Psoas muscle (tissue), 8 donors: Measurements from ENCODE around the gene CNTNAP2. TPM values are rescaled to one million over a fixed set of nuclear protein-coding genes. Genes with fewer than 3 reads are reported as not detected.

Source experiments
- ATAC-seq, 4 donors: fragments of 200-7000 bp; cut with Tn5 transposase; one replicate each; pipeline ENCODE4 v1.9.1; 2020; ENCODE audit warnings: moderate library complexity in 3 of 4, mild to moderate bottlenecking in 2 of 4
- DNase-seq, 2 donors: peaks; one replicate each; pipeline ENCODE4 v3.0.0-alpha.2; 2020
- H3K27ac ChIP-seq: fragments of 200-600 bp; one replicate; pipeline ENCODE4 v1.8.0; 2022
- H3K27me3 ChIP-seq, 3 donors: fragments of 200-600 bp in 1 of 3; one replicate each; pipeline versions ENCODE4 v1.6.1 to v1.8.0; 2013 to 2022; ENCODE audit warnings: low read length in 2 of 3, mild to moderate bottlenecking in 2 of 3, moderate library complexity in 1 of 3; ENCODE audit not compliant: insufficient read depth in 3 of 3
- H3K36me3 ChIP-seq, 2 donors: fragments of 200-600 bp in 1 of 2; one replicate each; pipeline versions ENCODE4 v1.6.1 to v1.8.0; 2013 to 2022; ENCODE audit warnings: low read depth in 1 of 2, mild to moderate bottlenecking in 1 of 2, moderate library complexity in 1 of 2; ENCODE audit not compliant: insufficient read depth in 1 of 2
- H3K4me1 ChIP-seq: fragments of 200-600 bp; one replicate; pipeline ENCODE4 v1.8.0; 2022
- H3K4me3 ChIP-seq: fragments of 200-600 bp; one replicate; pipeline ENCODE4 v1.8.0; 2022; ENCODE audit warnings: mild to moderate bottlenecking
- H3K9me3 ChIP-seq: fragments of 200-600 bp; one replicate; pipeline ENCODE4 v1.8.0; 2022
- WGBS, 3 donors: extraction: QIAGEN DNeasy Blood & Tissue Kit; methylation state at CpG; one replicate each; pipeline versions ENCODE4 v1.1.6 to v1.1.7; 2013; 5-methylcytosine and 5-hydroxymethylcytosine counted together
- intact Hi-C, 2 donors: fragments of 100-400 bp; cut with DNase I; formaldehyde crosslinking; loops; one replicate each; pipeline versions ENCODE4 v1.11.0 to v1.14.2; 2022
- polyA plus RNA-seq, 3 donors: library from polyadenylated mRNA; stranded (reverse); fragments of 200-250 nt; gene quantifications; one replicate each; pipeline ENCODE4 v1.2.3, GENCODE V29; 2013
- total RNA-seq, 4 donors: library from RNA; stranded (reverse); fragmentation: NEBNext Ultra II Directional in 2 of 4; extraction: Animal tissue kit (Norgen Biotek cat#: 25700) in 2 of 4; gene quantifications; one replicate each; pipeline versions ENCODE4 v1.2.1 to v1.2.4, GENCODE V29; 2021 to 2023
- TF ChIP-seq, protein P1 (sequence below): fragments of 200-600 bp; IDR thresholded peaks from one replicate; pipeline ENCODE4 v1.8.0; 2022; ENCODE audit warnings: antibody characterized with exemption
- donor health status: healthy with polysubstance abuse.
- donor health status: DM: no; HTN: no; CAD: no; lungs with moderate emphysema.
- donor health status: Bipolar disorder and iron deficiency.
- donor health status: healthy.
- donor health status: DM: yes; HTN: yes; CAD: no.
- donor health status: DM: no; HTN: no; CAD: no.
- donor health status: DM: no; HTN: no; CAD: no.
- donor health status: DM: yes; HTN: yes; CAD: no.

Gene CNTNAP2
- total and polyA plus RNA-seq, 7 donors = 0.01 to 0.13 TPM; not detected in 5

DNA sequence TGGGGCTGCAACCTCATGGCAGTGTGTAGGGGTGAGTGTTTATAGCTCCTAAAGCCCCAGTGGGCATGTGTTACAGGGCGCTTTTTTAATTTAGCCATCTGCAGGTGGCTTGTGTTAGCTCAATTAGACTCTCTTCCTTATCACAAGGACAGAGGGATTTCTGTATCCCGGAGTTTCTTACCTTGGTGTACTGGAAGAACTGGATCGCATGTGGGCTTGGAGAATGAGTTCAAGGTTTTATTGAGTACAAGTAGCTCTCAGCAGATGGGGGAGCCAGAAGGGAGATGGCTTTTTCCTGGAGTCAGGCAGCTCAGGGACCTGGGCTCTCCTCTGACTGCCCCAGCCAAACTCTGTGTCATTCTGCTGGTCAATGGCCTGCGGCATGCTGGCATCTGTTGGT lies 2320.4 kb downstream of the CNTNAP2 start:
- no peak overlapping the region for H3K27ac ChIP-seq
- no peak for DNase-seq
- H3K36me3 ChIP-seq = no peaks in the 10 kb centered on the region
- H3K4me1 ChIP-seq = no peaks in the 10 kb centered on the region
- no peaks in the 10 kb centered on the region for H3K9me3 ChIP-seq
- WGBS, 3 donors = 85 to 91% (median 90%) methylated on average over 4 of the region's 4 CpGs
- TF ChIP-seq, protein P1, sequence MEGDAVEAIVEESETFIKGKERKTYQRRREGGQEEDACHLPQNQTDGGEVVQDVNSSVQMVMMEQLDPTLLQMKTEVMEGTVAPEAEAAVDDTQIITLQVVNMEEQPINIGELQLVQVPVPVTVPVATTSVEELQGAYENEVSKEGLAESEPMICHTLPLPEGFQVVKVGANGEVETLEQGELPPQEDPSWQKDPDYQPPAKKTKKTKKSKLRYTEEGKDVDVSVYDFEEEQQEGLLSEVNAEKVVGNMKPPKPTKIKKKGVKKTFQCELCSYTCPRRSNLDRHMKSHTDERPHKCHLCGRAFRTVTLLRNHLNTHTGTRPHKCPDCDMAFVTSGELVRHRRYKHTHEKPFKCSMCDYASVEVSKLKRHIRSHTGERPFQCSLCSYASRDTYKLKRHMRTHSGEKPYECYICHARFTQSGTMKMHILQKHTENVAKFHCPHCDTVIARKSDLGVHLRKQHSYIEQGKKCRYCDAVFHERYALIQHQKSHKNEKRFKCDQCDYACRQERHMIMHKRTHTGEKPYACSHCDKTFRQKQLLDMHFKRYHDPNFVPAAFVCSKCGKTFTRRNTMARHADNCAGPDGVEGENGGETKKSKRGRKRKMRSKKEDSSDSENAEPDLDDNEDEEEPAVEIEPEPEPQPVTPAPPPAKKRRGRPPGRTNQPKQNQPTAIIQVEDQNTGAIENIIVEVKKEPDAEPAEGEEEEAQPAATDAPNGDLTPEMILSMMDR = no peak
- intact Hi-C loops = no loop called here
- no peaks in the 10 kb centered on the region for H3K27me3 ChIP-seq
- no peak for ATAC-seq
- H3K4me3 ChIP-seq = no peak overlapping the region

DNA sequence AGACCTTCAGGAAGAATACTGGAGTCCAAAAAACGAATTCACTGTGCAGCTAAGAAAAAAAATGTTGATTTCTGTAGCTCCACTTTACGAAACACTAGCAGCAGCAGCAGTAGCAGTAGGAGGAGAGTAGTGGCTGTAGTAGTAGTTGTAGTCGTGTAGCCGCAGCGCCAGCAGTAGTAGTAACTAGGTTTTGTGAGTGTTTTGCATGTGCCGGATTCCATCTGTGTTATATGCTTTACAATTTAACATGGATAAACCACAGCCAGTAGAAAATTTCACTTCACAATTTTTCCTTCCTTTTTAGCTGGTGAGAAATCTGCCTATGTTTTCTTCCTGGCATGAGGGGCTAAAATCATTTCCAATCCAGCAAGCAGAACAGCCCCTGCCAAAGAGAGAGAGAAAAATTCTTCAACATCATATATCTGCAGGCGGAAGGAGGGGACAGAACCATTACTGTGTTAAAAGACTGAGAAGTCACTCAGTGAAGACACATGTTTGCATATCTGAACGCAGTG lies 2325.6 kb downstream of the CNTNAP2 start:
- WGBS, 3 donors = 80 to 81% (median 80%) methylated on average over 8 of the region's 8 CpGs
- TF ChIP-seq, protein P1 = no peak
- DNase-seq (no peak), ATAC-seq (no peak)
- Histone ChIP-seq H3K36me3 (no peaks in the 10 kb centered on the region), H3K4me3 (no peak overlapping the region), H3K27ac (no peak overlapping the region), H3K9me3 (peaks cover 6% of the 10 kb centered on the region), H3K4me1 (no peaks in the 10 kb centered on the region), H3K27me3 (no peaks in the 10 kb centered on the region)
- intact Hi-C loops = no loop called here

DNA sequence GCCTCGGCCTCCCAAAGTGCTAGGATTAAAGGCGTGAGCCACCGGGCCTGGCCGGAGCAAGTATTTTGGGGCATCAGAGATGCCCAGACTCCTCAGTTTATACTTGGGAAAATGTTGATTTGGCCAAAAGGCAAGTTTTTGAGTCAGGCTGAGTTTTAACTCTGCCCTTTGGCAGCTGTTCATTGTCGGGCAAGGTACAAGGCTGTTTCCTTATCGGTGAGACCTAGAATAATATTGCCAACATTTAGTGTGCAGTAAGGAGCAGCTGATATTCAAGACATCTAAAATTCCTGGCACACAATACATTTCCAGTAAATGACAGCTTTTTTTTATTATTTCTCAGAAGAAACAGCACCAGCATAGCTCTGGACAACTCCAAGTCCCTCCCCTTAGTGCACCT lies 2326.3 kb downstream of the CNTNAP2 start:
- no peak for DNase-seq
- intact Hi-C loops = no loop called here
- H3K36me3 ChIP-seq = no peaks in the 10 kb centered on the region
- H3K9me3 ChIP-seq = peaks cover 6% of the 10 kb centered on the region
- H3K4me3 ChIP-seq = no peak overlapping the region
- TF ChIP-seq, protein P1 = no peak
- 81 to 85% (median 85%) methylated on average over 6 of the region's 6 CpGs for WGBS, 3 donors
- no peaks in the 10 kb centered on the region for H3K27me3 ChIP-seq
- no peaks in the 10 kb centered on the region for H3K4me1 ChIP-seq
- ATAC-seq = no peak
- no peak overlapping the region for H3K27ac ChIP-seq

DNA sequence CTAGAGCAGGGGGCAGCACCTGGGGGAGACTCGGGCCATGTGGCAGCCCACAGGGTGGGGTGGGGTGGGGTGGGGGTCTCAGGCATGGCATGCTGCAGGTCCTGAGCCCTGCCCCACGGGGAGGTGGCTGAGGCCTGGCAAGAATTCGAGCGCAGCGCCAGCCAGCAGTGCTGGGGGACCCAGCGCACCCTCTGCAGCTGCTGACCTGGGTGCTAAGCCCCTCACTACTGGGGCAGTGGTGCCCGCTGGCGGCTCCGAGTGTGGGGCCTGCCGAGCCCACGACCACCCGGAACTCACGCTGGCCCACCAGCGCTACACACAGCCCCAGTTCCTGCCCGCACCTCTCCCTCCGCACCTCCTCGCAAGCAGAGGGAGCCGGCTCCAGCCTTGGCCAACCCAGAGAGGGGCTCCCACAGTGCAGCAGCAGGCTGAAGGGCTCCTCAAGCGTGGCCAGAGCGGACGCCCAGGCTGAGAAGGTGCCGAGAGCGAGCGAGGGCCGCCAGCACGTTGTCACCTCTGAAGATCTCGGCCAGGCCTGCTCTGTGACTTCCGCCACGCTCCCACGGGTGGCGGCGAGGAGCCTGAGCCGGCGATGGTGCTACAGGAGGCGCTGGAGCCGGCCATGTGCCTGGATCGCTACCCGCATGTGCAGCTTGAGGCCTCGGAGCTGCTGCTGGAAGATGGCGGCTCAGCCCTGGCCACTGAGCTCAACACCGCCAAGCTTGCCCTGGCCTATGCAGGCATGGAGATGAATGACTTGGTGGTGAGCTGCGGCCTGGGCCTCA lies 2328.9 kb downstream of the CNTNAP2 start:
- H3K4me3 ChIP-seq = no peak overlapping the region
- no peak overlapping the region for H3K27ac ChIP-seq
- ATAC-seq = no peak
- intact Hi-C loops = no loop called here
- WGBS, 3 donors = 95 to 97% (median 96%) methylated on average over 38 to 42 of the region's 42 CpGs
- no peaks in the 10 kb centered on the region for H3K4me1 ChIP-seq
- no peak for DNase-seq
- H3K27me3 ChIP-seq = no peaks in the 10 kb centered on the region
- H3K36me3 ChIP-seq = no peaks in the 10 kb centered on the region
- TF ChIP-seq, protein P1 = no peak
- H3K9me3 ChIP-seq = peaks cover 6% of the 10 kb centered on the region
